ENCODE results near the gene OCRL.
A peak's percentile ranks its signal among the peaks of the same experiment; 100 is the strongest.

OCRL gene

GRCh38 chrX:129540068-129540653 is at the start of gene OCRL:
Gene OCRL, plus strand, starts transcription at chrX:129540259. Its CDS starts 181 bp downstream, at chrX:129540440.
- peak; percentile 59 for DNase-seq (ENCODE audit: low read depth)

GRCh38 chrX:129490330-129490729 is 49.7 kb upstream of the OCRL start:
- DNase-seq (ENCODE audit: low read depth), result no peak

GRCh38 chrX:129493643-129494042 is 46.4 kb upstream of the OCRL start:
- peak; percentile 66 for DNase-seq (ENCODE audit: low read depth)

- DNase-seq (ENCODE audit: low read depth), result no peak
These were observed 45.2 kb upstream of the OCRL start for GRCh38 chrX:129494887-129495286.

GRCh38 chrX:129495900-129496299 is 44.2 kb upstream of the OCRL start:
- DNase-seq (ENCODE audit: low read depth), result peak; percentile 60

- peak; percentile 49 for DNase-seq (ENCODE audit: low read depth)
These were observed 43.4 kb upstream of the OCRL start for GRCh38 chrX:129496625-129497024.

GRCh38 chrX:129497146-129497843 is 42.8 kb upstream of the OCRL start:
- DNase-seq (ENCODE audit: low read depth), result no peak

- no peak for DNase-seq (ENCODE audit: low read depth)
These were observed 29.7 kb upstream of the OCRL start for GRCh38 chrX:129510331-129510730.

GRCh38 chrX:129511689-129512088 is 28.4 kb upstream of the OCRL start:
- DNase-seq (ENCODE audit: low read depth), result no peak

- no peak for DNase-seq (ENCODE audit: low read depth)
These were observed 27.6 kb upstream of the OCRL start for GRCh38 chrX:129512409-129512808.

GRCh38 chrX:129516402-129516801 is 23.7 kb upstream of the OCRL start:
- no peak for DNase-seq (ENCODE audit: low read depth)

GRCh38 chrX:129520151-129520550 is 19.9 kb upstream of the OCRL start:
- no peak for DNase-seq (ENCODE audit: low read depth)

- DNase-seq (ENCODE audit: low read depth), result peak; percentile 64
These were observed 17.6 kb upstream of the OCRL start for GRCh38 chrX:129522184-129523078.

- DNase-seq (ENCODE audit: low read depth), result peak; percentile 56
These were observed 16.8 kb upstream of the OCRL start, which contains the start of gene SMARCA1 for GRCh38 chrX:129523079-129523911. Gene SMARCA1, minus strand, starts transcription at chrX:129523490. Its CDS starts 120 bp downstream, at chrX:129523370.

GRCh38 chrX:129524250-129524850 is 15.7 kb upstream of the OCRL start:
- no peak for DNase-seq (ENCODE audit: low read depth)

- no peak for DNase-seq (ENCODE audit: low read depth)
These were observed 14.9 kb upstream of the OCRL start for GRCh38 chrX:129525162-129525561.

- DNase-seq (ENCODE audit: low read depth), result no peak
These were observed 14.2 kb upstream of the OCRL start for GRCh38 chrX:129525896-129526295.

GRCh38 chrX:129529685-129530281 is 10.3 kb upstream of the OCRL start:
- DNase-seq (ENCODE audit: low read depth), result no peak

- no peak for DNase-seq (ENCODE audit: low read depth)
These were observed 9.6 kb upstream of the OCRL start for GRCh38 chrX:129530410-129530809.

GRCh38 chrX:129531132-129531531 is 8.9 kb upstream of the OCRL start:
- DNase-seq (ENCODE audit: low read depth), result no peak
